ENCODE measurements around the gene DNAJC7.
"Not testable (repeated sequence)": the region's sequence is repeated elsewhere in the genome, so short reads cannot be mapped to it uniquely, and the experiment has no call there.

The DNAJC7 gene

DNA sequence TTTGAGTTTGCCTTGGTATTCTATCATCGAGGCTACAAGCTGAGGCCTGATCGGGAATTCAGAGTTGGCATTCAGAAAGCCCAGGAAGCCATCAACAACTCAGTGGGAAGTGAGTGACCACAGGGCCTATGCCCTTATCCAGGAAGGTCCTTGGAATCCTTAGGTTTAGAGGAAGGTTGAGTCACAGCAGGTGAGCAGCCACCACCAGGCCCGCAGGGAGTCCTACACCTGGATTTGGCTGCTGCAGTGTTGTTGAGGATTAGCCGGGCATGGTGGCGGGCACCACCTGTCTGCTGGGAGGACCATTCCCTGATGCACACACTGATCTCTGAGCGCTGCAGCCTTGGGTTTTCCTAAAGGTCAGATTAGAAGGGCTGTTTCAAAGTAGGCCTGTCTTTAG, 81.6 kb downstream of the DNAJC7 start:
- Histone ChIP-seq H3K9me2 (replicated peaks; ENCODE audit: insufficient read depth, low read length) (no peaks in the 10 kb centered on the region), H3K36me3 (replicated peaks; ENCODE audit: insufficient read depth, low read length) (no peaks in the 10 kb centered on the region), H3K4me2 (ENCODE audit: low read depth, low read length) (no peak overlapping the region), H4K20me1 (ENCODE audit: insufficient read depth, low read length) (no peaks in the 10 kb centered on the region), H3K27ac (ENCODE audit: low read length) (no peak overlapping the region), H3K79me2 (ENCODE audit: low read length) (no peaks in the 10 kb centered on the region), H3F3A (ENCODE audit: insufficient read depth, low read length) (peaks cover 7% of the 10 kb centered on the region; the same call in 1 of the 2 replicates), H3K9ac (ENCODE audit: low read length) (no peak overlapping the region), H2AFZ (ENCODE audit: low read length) (no peak overlapping the region), H3K9me3 (replicated peaks; ENCODE audit: insufficient read depth, low read length) (no peaks in the 10 kb centered on the region), H3K27me3 (replicated peaks; ENCODE audit: insufficient read depth, low read length) (no peaks in the 10 kb centered on the region), H3K4me3 (ENCODE audit: low read length) (no peak overlapping the region), H3K4me1 (ENCODE audit: low read length) (peaks cover 27% of the 10 kb centered on the region)
- no peak for DNase-seq
- TF ChIP-seq, protein P1, sequence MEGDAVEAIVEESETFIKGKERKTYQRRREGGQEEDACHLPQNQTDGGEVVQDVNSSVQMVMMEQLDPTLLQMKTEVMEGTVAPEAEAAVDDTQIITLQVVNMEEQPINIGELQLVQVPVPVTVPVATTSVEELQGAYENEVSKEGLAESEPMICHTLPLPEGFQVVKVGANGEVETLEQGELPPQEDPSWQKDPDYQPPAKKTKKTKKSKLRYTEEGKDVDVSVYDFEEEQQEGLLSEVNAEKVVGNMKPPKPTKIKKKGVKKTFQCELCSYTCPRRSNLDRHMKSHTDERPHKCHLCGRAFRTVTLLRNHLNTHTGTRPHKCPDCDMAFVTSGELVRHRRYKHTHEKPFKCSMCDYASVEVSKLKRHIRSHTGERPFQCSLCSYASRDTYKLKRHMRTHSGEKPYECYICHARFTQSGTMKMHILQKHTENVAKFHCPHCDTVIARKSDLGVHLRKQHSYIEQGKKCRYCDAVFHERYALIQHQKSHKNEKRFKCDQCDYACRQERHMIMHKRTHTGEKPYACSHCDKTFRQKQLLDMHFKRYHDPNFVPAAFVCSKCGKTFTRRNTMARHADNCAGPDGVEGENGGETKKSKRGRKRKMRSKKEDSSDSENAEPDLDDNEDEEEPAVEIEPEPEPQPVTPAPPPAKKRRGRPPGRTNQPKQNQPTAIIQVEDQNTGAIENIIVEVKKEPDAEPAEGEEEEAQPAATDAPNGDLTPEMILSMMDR (IDR thresholded peaks at IDR 0.05; ENCODE audit: low read length) = no peak
- no peak for TF ChIP-seq EZH2phosphoT487 (IDR thresholded peaks at IDR 0.05; ENCODE audit: low read length)

- Histone ChIP-seq H4K20me1 (ENCODE audit: insufficient read depth, low read length) (no peaks in the 10 kb centered on the region), H3K4me2 (ENCODE audit: low read depth, low read length) (no peak overlapping the region), H3K36me3 (replicated peaks; ENCODE audit: insufficient read depth, low read length) (no peaks in the 10 kb centered on the region), H3K9me2 (replicated peaks; ENCODE audit: insufficient read depth, low read length) (no peaks in the 10 kb centered on the region), H3K4me1 (ENCODE audit: low read length) (peaks cover 21% of the 10 kb centered on the region), H3F3A (ENCODE audit: insufficient read depth, low read length) (peaks cover 13% of the 10 kb centered on the region; the same call in 1 of the 2 replicates), H3K9me3 (replicated peaks; ENCODE audit: insufficient read depth, low read length) (no peaks in the 10 kb centered on the region), H3K9ac (ENCODE audit: low read length) (no peak overlapping the region), H3K27me3 (replicated peaks; ENCODE audit: insufficient read depth, low read length) (no peaks in the 10 kb centered on the region), H3K4me3 (ENCODE audit: low read length) (no peak overlapping the region), H3K79me2 (ENCODE audit: low read length) (peaks cover 14% of the 10 kb centered on the region), H2AFZ (ENCODE audit: low read length) (0 out of 2 replicates have a peak overlapping the region, but pooled peaks have one; percentile 11), H3K27ac (ENCODE audit: low read length) (peak overlapping the region; percentile 37; the same call in 1 of the 2 replicates)
- no peak for TF ChIP-seq EZH2 (optimal IDR thresholded peaks at IDR 0.05; ENCODE audit: low read depth, low read length)
- TF ChIP-seq, protein P1 (IDR thresholded peaks at IDR 0.05; ENCODE audit: low read length) = no peak
- no peak for TF ChIP-seq EZH2phosphoT487 (IDR thresholded peaks at IDR 0.05; ENCODE audit: low read length)
- DNase-seq = no peak
Measured at GRCh38 chr17:41932816-41933389, 84.3 kb downstream of the DNAJC7 start.

GRCh38 chr17:41931715-41932114, 85.5 kb downstream of the DNAJC7 start:
- H3K79me2 ChIP-seq (ENCODE audit: low read length) = peaks cover 14% of the 10 kb centered on the region
- H3K9me2 ChIP-seq (replicated peaks; ENCODE audit: insufficient read depth, low read length); H3K27ac ChIP-seq (ENCODE audit: low read length); H3K9me3 ChIP-seq (replicated peaks; ENCODE audit: insufficient read depth, low read length); H3K27me3 ChIP-seq (replicated peaks; ENCODE audit: insufficient read depth, low read length); H3K4me2 ChIP-seq (ENCODE audit: low read depth, low read length); H3K36me3 ChIP-seq (replicated peaks; ENCODE audit: insufficient read depth, low read length); H3K9ac ChIP-seq (ENCODE audit: low read length); DNase-seq; H3K4me3 ChIP-seq (ENCODE audit: low read length); H4K20me1 ChIP-seq (ENCODE audit: insufficient read depth, low read length); H2AFZ ChIP-seq (ENCODE audit: low read length); H3K4me1 ChIP-seq (ENCODE audit: low read length): not testable (repeated sequence)
- H3F3A ChIP-seq (ENCODE audit: insufficient read depth, low read length) = peaks cover 13% of the 10 kb centered on the region; the same call in 1 of the 2 replicates

DNA sequence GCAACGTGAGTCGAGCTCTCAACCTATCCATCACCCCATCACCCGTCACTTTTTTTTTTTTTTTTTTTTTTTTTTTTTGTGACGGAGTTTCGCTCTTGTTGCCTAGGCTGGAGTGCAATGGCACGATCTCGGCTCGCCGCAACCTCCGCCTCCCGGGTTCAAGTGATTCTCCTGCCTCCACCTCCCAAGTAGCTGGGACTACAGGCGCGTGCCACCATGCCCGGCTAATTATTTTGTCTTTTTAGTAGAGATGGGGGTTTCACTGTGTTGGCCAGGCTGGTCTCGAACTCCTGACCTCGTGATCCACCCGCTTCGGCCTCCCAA, 86.4 kb downstream of the DNAJC7 start:
- peaks cover 14% of the 10 kb centered on the region for H3K79me2 ChIP-seq (ENCODE audit: low read length)
- peak overlapping the region; percentile 89 for H2AFZ ChIP-seq (ENCODE audit: low read length)
- H3K4me1 ChIP-seq (ENCODE audit: low read length); H4K20me1 ChIP-seq (ENCODE audit: insufficient read depth, low read length); DNase-seq; H3K27me3 ChIP-seq (replicated peaks; ENCODE audit: insufficient read depth, low read length); H3K36me3 ChIP-seq (replicated peaks; ENCODE audit: insufficient read depth, low read length); H3K9me2 ChIP-seq (replicated peaks; ENCODE audit: insufficient read depth, low read length); H3K9me3 ChIP-seq (replicated peaks; ENCODE audit: insufficient read depth, low read length): not testable (repeated sequence)
- peak overlapping the region; percentile 81; the same call in 1 of the 2 replicates for H3K9ac ChIP-seq (ENCODE audit: low read length)
- peak overlapping the region; percentile 86 for H3K4me2 ChIP-seq (ENCODE audit: low read depth, low read length)
- H3F3A ChIP-seq (ENCODE audit: insufficient read depth, low read length) = peaks cover 13% of the 10 kb centered on the region; the same call in 1 of the 2 replicates
- H3K27ac ChIP-seq (ENCODE audit: low read length) = peak overlapping the region; percentile 69
- H3K4me3 ChIP-seq (ENCODE audit: low read length) = peak overlapping the region; percentile 86
